IMR-90 (cell line): Measurements from ENCODE around the gene PSMD12.
"Not testable (repeated sequence)": the region's sequence is repeated elsewhere in the genome, so short reads cannot be mapped to it uniquely, and the experiment has no call there.

ENCODE experiments used
- MAFK ChIP-seq: IDR thresholded peaks from 2 replicates; pipeline ENCODE4 v1.6.1; 2012; ENCODE audit warnings: low read depth, low read length, improper control_type of control experiment
- POLR2A ChIP-seq: IDR thresholded peaks from 2 replicates; pipeline ENCODE4 v1.6.1; 2012; ENCODE audit warnings: mild to moderate bottlenecking, low read depth, low read length
- RAD21 ChIP-seq: IDR thresholded peaks from 2 replicates; pipeline ENCODE4 v1.6.1; 2012; ENCODE audit warnings: low read length, improper control_type of control experiment
- RCOR1 ChIP-seq: IDR thresholded peaks from 2 replicates; pipeline ENCODE4 v1.6.1; 2012; ENCODE audit warnings: mild to moderate bottlenecking, low read length, improper control_type of control experiment; ENCODE audit not compliant: insufficient replicate concordance
- SMC3 ChIP-seq: fragments of 150-350 bp; IDR thresholded peaks from 2 replicates; pipeline ENCODE4 v1.6.1; 2016; ENCODE audit warnings: low read depth, mild to moderate bottlenecking, antibody characterized with exemption, low read length, moderate library complexity
- TF ChIP-seq, protein P1 (sequence below): conservative IDR thresholded peaks from 2 replicates; pipeline ENCODE4 v1.5.1; 2012; ENCODE audit warnings: mild to moderate bottlenecking, low read depth, low read length, improper control_type of control experiment
- TF ChIP-seq, protein P2 (sequence below): fragments of 150-350 bp; IDR thresholded peaks from 2 replicates; pipeline ENCODE4 v1.6.1; 2016; ENCODE audit warnings: low read depth, mild to moderate bottlenecking, low read length, moderate library complexity, borderline replicate concordance

- TF ChIP-seq POLR2A, RAD21, MAFK, RCOR1, SMC3: not testable (repeated sequence)
- TF ChIP-seq, protein P1, sequence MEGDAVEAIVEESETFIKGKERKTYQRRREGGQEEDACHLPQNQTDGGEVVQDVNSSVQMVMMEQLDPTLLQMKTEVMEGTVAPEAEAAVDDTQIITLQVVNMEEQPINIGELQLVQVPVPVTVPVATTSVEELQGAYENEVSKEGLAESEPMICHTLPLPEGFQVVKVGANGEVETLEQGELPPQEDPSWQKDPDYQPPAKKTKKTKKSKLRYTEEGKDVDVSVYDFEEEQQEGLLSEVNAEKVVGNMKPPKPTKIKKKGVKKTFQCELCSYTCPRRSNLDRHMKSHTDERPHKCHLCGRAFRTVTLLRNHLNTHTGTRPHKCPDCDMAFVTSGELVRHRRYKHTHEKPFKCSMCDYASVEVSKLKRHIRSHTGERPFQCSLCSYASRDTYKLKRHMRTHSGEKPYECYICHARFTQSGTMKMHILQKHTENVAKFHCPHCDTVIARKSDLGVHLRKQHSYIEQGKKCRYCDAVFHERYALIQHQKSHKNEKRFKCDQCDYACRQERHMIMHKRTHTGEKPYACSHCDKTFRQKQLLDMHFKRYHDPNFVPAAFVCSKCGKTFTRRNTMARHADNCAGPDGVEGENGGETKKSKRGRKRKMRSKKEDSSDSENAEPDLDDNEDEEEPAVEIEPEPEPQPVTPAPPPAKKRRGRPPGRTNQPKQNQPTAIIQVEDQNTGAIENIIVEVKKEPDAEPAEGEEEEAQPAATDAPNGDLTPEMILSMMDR, result not testable (repeated sequence)
- TF ChIP-seq, protein P2, sequence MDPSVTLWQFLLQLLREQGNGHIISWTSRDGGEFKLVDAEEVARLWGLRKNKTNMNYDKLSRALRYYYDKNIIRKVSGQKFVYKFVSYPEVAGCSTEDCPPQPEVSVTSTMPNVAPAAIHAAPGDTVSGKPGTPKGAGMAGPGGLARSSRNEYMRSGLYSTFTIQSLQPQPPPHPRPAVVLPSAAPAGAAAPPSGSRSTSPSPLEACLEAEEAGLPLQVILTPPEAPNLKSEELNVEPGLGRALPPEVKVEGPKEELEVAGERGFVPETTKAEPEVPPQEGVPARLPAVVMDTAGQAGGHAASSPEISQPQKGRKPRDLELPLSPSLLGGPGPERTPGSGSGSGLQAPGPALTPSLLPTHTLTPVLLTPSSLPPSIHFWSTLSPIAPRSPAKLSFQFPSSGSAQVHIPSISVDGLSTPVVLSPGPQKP, result not testable (repeated sequence)
Measured at GRCh38 chr17:67338353-67338752, 28.0 kb downstream of the PSMD12 start.
